ENCODE results near the gene CCDC127.

CCDC127 gene

GRCh38 chr5:213803-214395 is 4.1 kb downstream of the CCDC127 start:
- H3K9ac ChIP-seq (ENCODE audit: low read length) = no peak overlapping the region
- H3K36me3 ChIP-seq (ENCODE audit: control insufficient read depth, insufficient read depth, low read length, severe bottlenecking) = peaks cover 8% of the 10 kb centered on the region
- DNase-seq (ENCODE audit: low read depth) = no peak
- H3K27me3 ChIP-seq (replicated peaks; ENCODE audit: control insufficient read depth, insufficient read depth, low read length) = no peaks in the 10 kb centered on the region
- H3K9me3 ChIP-seq (ENCODE audit: control insufficient read depth, low read length) = no peaks in the 10 kb centered on the region
- H3K4me1 ChIP-seq (ENCODE audit: control insufficient read depth, insufficient read depth, low read length) = peaks cover 3% of the 10 kb centered on the region
- H3K4me3 ChIP-seq (ENCODE audit: low read length) = no peak overlapping the region

DNA sequence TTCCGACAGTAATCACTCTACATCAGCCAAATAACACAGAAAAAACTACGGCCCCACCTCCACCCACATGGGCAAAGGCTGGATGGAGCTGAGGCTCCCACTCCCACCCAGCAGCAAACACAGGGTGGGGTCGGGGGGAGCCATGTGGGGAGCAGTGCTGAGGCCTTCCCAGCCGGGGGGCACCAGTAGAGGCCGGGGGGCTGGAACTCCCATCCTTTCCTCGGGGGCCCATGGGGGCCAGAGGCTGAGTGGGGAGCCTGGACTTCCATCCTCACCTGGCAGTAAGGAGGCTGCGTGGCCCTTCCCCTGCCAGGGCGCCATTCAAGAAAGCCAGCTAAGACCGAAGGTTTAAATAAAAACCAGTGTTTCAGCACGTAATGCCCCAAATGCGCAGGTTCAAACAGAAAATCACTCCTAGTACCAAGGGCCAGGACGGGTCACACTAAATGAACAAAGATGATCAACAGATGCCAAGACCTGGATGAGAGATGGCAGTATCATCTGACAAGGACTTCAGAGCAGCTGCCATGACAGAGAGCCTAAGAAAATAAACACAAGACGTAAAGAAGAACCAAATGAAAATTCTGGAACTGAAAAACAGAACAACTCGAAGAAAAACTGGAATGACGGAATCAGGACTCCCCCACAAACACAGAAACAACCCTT is 9.4 kb downstream of the CCDC127 start:
- H3K9ac ChIP-seq (ENCODE audit: low read length) = no peak overlapping the region
- H3K36me3 ChIP-seq (ENCODE audit: control insufficient read depth, insufficient read depth, low read length, severe bottlenecking) = peaks cover 17% of the 10 kb centered on the region
- no peaks in the 10 kb centered on the region for H3K27me3 ChIP-seq (replicated peaks; ENCODE audit: control insufficient read depth, insufficient read depth, low read length)
- H3K9me3 ChIP-seq (ENCODE audit: control insufficient read depth, low read length) = no peaks in the 10 kb centered on the region
- H3K4me3 ChIP-seq (ENCODE audit: low read length) = no peak overlapping the region
- DNase-seq (ENCODE audit: low read depth) = no peak
- H3K4me1 ChIP-seq (ENCODE audit: control insufficient read depth, insufficient read depth, low read length) = peaks cover 12% of the 10 kb centered on the region

DNA sequence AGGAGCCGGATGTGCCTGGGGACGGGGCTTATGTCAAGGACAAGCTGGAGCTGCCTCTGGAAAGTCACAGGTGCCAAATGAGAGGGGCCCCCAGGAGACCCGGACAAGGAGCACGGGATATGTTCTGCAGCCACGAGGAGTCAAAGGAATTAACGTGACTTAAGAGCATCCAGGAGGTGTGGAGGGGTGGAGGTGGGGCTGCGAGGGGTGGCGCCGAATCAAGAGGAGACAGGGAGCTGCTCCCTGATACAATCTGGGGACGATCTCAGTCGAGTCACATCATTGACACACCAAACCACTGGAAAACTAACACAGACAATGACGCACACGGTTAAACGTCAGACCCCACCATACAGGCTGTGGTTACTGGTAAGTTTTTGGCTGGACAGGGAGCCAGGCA is 10.4 kb downstream of the CCDC127 start:
- H3K4me1 ChIP-seq (ENCODE audit: control insufficient read depth, insufficient read depth, low read length) = peaks cover 12% of the 10 kb centered on the region
- no peak overlapping the region for H3K4me3 ChIP-seq (ENCODE audit: low read length)
- no peak for DNase-seq (ENCODE audit: low read depth)
- no peaks in the 10 kb centered on the region for H3K9me3 ChIP-seq (ENCODE audit: control insufficient read depth, low read length)
- H3K36me3 ChIP-seq (ENCODE audit: control insufficient read depth, insufficient read depth, low read length, severe bottlenecking) = peaks cover 22% of the 10 kb centered on the region
- H3K27me3 ChIP-seq (replicated peaks; ENCODE audit: control insufficient read depth, insufficient read depth, low read length) = no peaks in the 10 kb centered on the region
- H3K9ac ChIP-seq (ENCODE audit: low read length) = no peak overlapping the region

- H3K9ac ChIP-seq (ENCODE audit: low read length) = no peak overlapping the region
- no peak overlapping the region for H3K4me3 ChIP-seq (ENCODE audit: low read length)
- H3K4me1 ChIP-seq (ENCODE audit: control insufficient read depth, insufficient read depth, low read length) = peaks cover 12% of the 10 kb centered on the region
- H3K27me3 ChIP-seq (replicated peaks; ENCODE audit: control insufficient read depth, insufficient read depth, low read length) = no peaks in the 10 kb centered on the region
- DNase-seq (ENCODE audit: low read depth) = no peak
- peaks cover 22% of the 10 kb centered on the region for H3K36me3 ChIP-seq (ENCODE audit: control insufficient read depth, insufficient read depth, low read length, severe bottlenecking)
- H3K9me3 ChIP-seq (ENCODE audit: control insufficient read depth, low read length) = no peaks in the 10 kb centered on the region
These were observed 10.9 kb downstream of the CCDC127 start for GRCh38 chr5:206927-207536.

DNA sequence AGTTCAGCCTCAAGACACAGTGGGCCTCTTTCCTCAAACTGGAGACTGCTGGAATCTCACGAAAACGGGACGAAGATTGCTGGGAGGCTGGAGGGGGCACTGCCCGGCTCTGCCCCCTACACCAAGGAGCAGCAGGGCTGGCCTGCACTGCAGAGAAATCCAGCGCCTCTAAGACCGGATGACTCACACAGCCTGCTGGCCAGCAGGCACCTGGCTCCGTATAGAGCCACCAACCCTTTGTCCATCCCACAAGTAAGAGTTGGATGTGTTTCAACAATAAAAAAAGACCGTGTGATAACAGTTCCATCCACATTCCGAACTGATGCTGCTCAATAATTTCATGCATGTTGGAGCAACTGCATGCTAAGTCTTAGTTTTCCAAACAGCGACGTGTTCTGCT is 11.5 kb downstream of the CCDC127 start:
- DNase-seq (ENCODE audit: low read depth) = no peak
- H3K36me3 ChIP-seq (ENCODE audit: control insufficient read depth, insufficient read depth, low read length, severe bottlenecking) = peaks cover 22% of the 10 kb centered on the region
- H3K9me3 ChIP-seq (ENCODE audit: control insufficient read depth, low read length) = no peaks in the 10 kb centered on the region
- H3K9ac ChIP-seq (ENCODE audit: low read length) = no peak overlapping the region
- H3K27me3 ChIP-seq (replicated peaks; ENCODE audit: control insufficient read depth, insufficient read depth, low read length) = no peaks in the 10 kb centered on the region
- peaks cover 12% of the 10 kb centered on the region for H3K4me1 ChIP-seq (ENCODE audit: control insufficient read depth, insufficient read depth, low read length)
- H3K4me3 ChIP-seq (ENCODE audit: low read length) = no peak overlapping the region

GRCh38 chr5:204966-205670 is 12.8 kb downstream of the CCDC127 start:
- Histone ChIP-seq H3K9ac (ENCODE audit: low read length) (no peak overlapping the region), H3K4me1 (ENCODE audit: control insufficient read depth, insufficient read depth, low read length) (peaks cover 12% of the 10 kb centered on the region), H3K9me3 (ENCODE audit: control insufficient read depth, low read length) (no peaks in the 10 kb centered on the region), H3K27me3 (replicated peaks; ENCODE audit: control insufficient read depth, insufficient read depth, low read length) (no peaks in the 10 kb centered on the region), H3K36me3 (ENCODE audit: control insufficient read depth, insufficient read depth, low read length, severe bottlenecking) (peaks cover 22% of the 10 kb centered on the region), H3K4me3 (ENCODE audit: low read length) (no peak overlapping the region)
- no peak for DNase-seq (ENCODE audit: low read depth)

GRCh38 chr5:204462-204861 is 13.5 kb downstream of the CCDC127 start:
- Histone ChIP-seq H3K4me3 (ENCODE audit: low read length) (no peak overlapping the region), H3K9me3 (ENCODE audit: control insufficient read depth, low read length) (no peaks in the 10 kb centered on the region), H3K36me3 (ENCODE audit: control insufficient read depth, insufficient read depth, low read length, severe bottlenecking) (peaks cover 22% of the 10 kb centered on the region), H3K4me1 (ENCODE audit: control insufficient read depth, insufficient read depth, low read length) (peaks cover 12% of the 10 kb centered on the region), H3K9ac (ENCODE audit: low read length) (no peak overlapping the region), H3K27me3 (replicated peaks; ENCODE audit: control insufficient read depth, insufficient read depth, low read length) (no peaks in the 10 kb centered on the region)
- DNase-seq (ENCODE audit: low read depth) = no peak

- Histone ChIP-seq H3K36me3 (ENCODE audit: control insufficient read depth, insufficient read depth, low read length, severe bottlenecking) (peaks cover 22% of the 10 kb centered on the region), H3K9ac (ENCODE audit: low read length) (no peak overlapping the region), H3K9me3 (ENCODE audit: control insufficient read depth, low read length) (no peaks in the 10 kb centered on the region), H3K4me3 (ENCODE audit: low read length) (no peak overlapping the region), H3K27me3 (replicated peaks; ENCODE audit: control insufficient read depth, insufficient read depth, low read length) (no peaks in the 10 kb centered on the region), H3K4me1 (ENCODE audit: control insufficient read depth, insufficient read depth, low read length) (peaks cover 12% of the 10 kb centered on the region)
- DNase-seq (ENCODE audit: low read depth) = no peak
These were observed 14.0 kb downstream of the CCDC127 start for GRCh38 chr5:204001-204400.

DNA sequence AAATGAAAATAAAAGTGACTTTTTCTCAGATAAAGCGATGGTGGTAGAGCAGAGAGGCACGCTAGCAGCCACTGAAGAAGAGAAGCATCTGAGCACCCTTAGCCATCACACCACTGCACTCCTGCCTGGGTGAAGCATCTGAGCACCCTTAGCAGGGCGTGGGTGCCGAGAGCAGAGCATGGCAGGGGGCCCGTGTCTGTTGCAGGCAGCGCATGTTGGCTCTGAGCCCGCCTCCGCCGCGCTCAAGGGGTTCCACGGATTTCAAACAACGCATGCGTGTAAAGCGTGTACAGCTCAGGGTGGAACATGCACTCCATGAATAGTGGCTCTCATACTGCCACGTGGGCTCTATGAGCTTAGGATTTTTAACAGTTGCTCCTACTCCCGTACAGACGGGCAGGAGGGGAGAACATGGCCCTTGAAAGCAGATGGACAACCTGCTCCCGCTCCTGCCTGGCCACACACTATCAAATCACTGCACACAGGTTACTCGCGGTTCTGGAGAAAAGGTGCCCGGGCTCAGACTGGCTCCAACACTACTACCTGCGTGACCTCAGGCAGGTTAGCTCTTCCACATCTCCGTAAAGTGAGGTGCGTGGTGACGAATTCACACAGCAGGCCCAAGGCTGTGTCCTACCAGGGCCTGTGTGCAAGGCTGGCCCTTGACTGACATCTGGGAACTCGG is 14.6 kb downstream of the CCDC127 start:
- H3K36me3 ChIP-seq (ENCODE audit: control insufficient read depth, insufficient read depth, low read length, severe bottlenecking) = peaks cover 22% of the 10 kb centered on the region

GRCh38 chr5:201672-202071 is 16.3 kb downstream of the CCDC127 start:
- no peak overlapping the region for H3K4me3 ChIP-seq (ENCODE audit: low read length)

More for the DNA sequence above, 14.6 kb downstream of the CCDC127 start:
- no peaks in the 10 kb centered on the region for H3K27me3 ChIP-seq (replicated peaks; ENCODE audit: control insufficient read depth, insufficient read depth, low read length)
- H3K9me3 ChIP-seq (ENCODE audit: control insufficient read depth, low read length) = no peaks in the 10 kb centered on the region
- H3K4me3 ChIP-seq (ENCODE audit: low read length) = no peak overlapping the region
- peaks cover 12% of the 10 kb centered on the region for H3K4me1 ChIP-seq (ENCODE audit: control insufficient read depth, insufficient read depth, low read length)
- no peak for DNase-seq (ENCODE audit: low read depth)
- H3K9ac ChIP-seq (ENCODE audit: low read length) = no peak overlapping the region

GRCh38 chr5:200985-201384 is 17.0 kb downstream of the CCDC127 start:
- no peak overlapping the region for H3K9ac ChIP-seq (ENCODE audit: low read length)

More at GRCh38 chr5:201672-202071, 16.3 kb downstream of the CCDC127 start:
- Histone ChIP-seq H3K36me3 (ENCODE audit: control insufficient read depth, insufficient read depth, low read length, severe bottlenecking) (peaks cover 22% of the 10 kb centered on the region), H3K9ac (ENCODE audit: low read length) (no peak overlapping the region), H3K27me3 (replicated peaks; ENCODE audit: control insufficient read depth, insufficient read depth, low read length) (no peaks in the 10 kb centered on the region), H3K4me1 (ENCODE audit: control insufficient read depth, insufficient read depth, low read length) (peaks cover 8% of the 10 kb centered on the region), H3K9me3 (ENCODE audit: control insufficient read depth, low read length) (no peaks in the 10 kb centered on the region)
- no peak for DNase-seq (ENCODE audit: low read depth)

More at GRCh38 chr5:200985-201384, 17.0 kb downstream of the CCDC127 start:
- no peaks in the 10 kb centered on the region for H3K9me3 ChIP-seq (ENCODE audit: control insufficient read depth, low read length)
- no peak for DNase-seq (ENCODE audit: low read depth)
- peaks cover 22% of the 10 kb centered on the region for H3K36me3 ChIP-seq (ENCODE audit: control insufficient read depth, insufficient read depth, low read length, severe bottlenecking)
- no peak overlapping the region for H3K4me3 ChIP-seq (ENCODE audit: low read length)
- peaks cover 1% of the 10 kb centered on the region for H3K4me1 ChIP-seq (ENCODE audit: control insufficient read depth, insufficient read depth, low read length)
- H3K27me3 ChIP-seq (replicated peaks; ENCODE audit: control insufficient read depth, insufficient read depth, low read length) = no peaks in the 10 kb centered on the region
